GM23338 (cell line): ENCODE results near the gene IL22RA1. TPM values are rescaled to one million over a fixed set of nuclear protein-coding genes. Genes with fewer than 3 reads are reported as not detected.

Source experiments
- ATAC-seq: fragments of 200-7000 bp; cut with Tn5 transposase; 3 replicates; pipeline ENCODE4 v1.9.1; 2020
- DNase-seq: peaks from one replicate; pipeline ENCODE4 v3.0.0-alpha.2; 2015; ENCODE audit warnings: low spot score
- H2AFZ ChIP-seq: fragments of 200-600 bp; sonication (generic); 2 replicates; pipeline ENCODE4 v1.8.0; 2016; ENCODE audit warnings: antibody characterized with exemption, mild to moderate bottlenecking, moderate library complexity
- H3F3A ChIP-seq: fragments of 200-600 bp; sonication (generic); replicated peaks from 2 replicates; pipeline ENCODE4 v1.8.0; 2017; ENCODE audit warnings: antibody characterized with exemption, mixed run types, low read depth
- H3K27ac ChIP-seq: fragments of 200-600 bp; sonication (generic); 2 replicates; pipeline ENCODE4 v1.6.1; 2016; ENCODE audit warnings: low read depth
- H3K27me3 ChIP-seq: fragments of 200-600 bp; sonication (generic); 2 replicates; pipeline ENCODE4 v1.8.0; 2016; ENCODE audit warnings: mild to moderate bottlenecking, mixed run types, moderate library complexity; ENCODE audit not compliant: insufficient read depth
- H3K36me3 ChIP-seq: fragments of 200-600 bp; sonication (generic); 2 replicates; pipeline ENCODE4 v1.8.0; 2016; ENCODE audit warnings: mild to moderate bottlenecking; ENCODE audit not compliant: insufficient read depth
- H3K4me1 ChIP-seq: fragments of 200-600 bp; sonication (generic); 2 replicates; pipeline ENCODE4 v1.8.0; 2016; ENCODE audit warnings: mild to moderate bottlenecking, moderate library complexity; ENCODE audit not compliant: insufficient read depth
- H3K4me2 ChIP-seq: fragments of 200-600 bp; sonication (generic); 2 replicates; pipeline ENCODE4 v1.7.1; 2017; ENCODE audit warnings: mixed run types
- H3K4me3 ChIP-seq: fragments of 200-600 bp; sonication (generic); 2 replicates; pipeline ENCODE4 v1.6.1; 2016; ENCODE audit warnings: mixed run types
- H3K79me2 ChIP-seq: fragments of 200-600 bp; sonication (generic); replicated peaks from 2 replicates; pipeline ENCODE4 v1.8.0; 2017; ENCODE audit warnings: mild to moderate bottlenecking; ENCODE audit not compliant: insufficient read depth
- H3K9me2 ChIP-seq: fragments of 200-600 bp; sonication (generic); 2 replicates; pipeline ENCODE4 v1.8.0; 2017; ENCODE audit not compliant: insufficient read depth
- H4K20me1 ChIP-seq: fragments of 200-600 bp; sonication (generic); replicated peaks from 2 replicates; pipeline ENCODE4 v1.8.0; 2017; ENCODE audit warnings: mild to moderate bottlenecking; ENCODE audit not compliant: insufficient read depth
- H3K27ac Mint-ChIP-seq: 2 replicates; pipeline ENCODE4 v1.8.0; 2020; ENCODE audit warnings: inconsistent platforms, mild to moderate bottlenecking, moderate library complexity, mixed read lengths
- H3K27me3 Mint-ChIP-seq: 3 replicates; pipeline ENCODE4 v1.8.0; 2022; ENCODE audit warnings: low read depth, mild to moderate bottlenecking, moderate library complexity, mixed read lengths, inconsistent platforms; ENCODE audit not compliant: insufficient read depth, poor library complexity
- H3K36me3 Mint-ChIP-seq: 3 replicates; pipeline ENCODE4 v1.8.0; 2021; ENCODE audit warnings: low read depth, mild to moderate bottlenecking, inconsistent platforms, moderate library complexity, mixed read lengths
- H3K4me1 Mint-ChIP-seq: 3 replicates; pipeline ENCODE4 v1.8.0; 2020; ENCODE audit warnings: mild to moderate bottlenecking, inconsistent platforms, mixed read lengths
- H3K4me3 Mint-ChIP-seq: 3 replicates; pipeline ENCODE4 v1.8.0; 2021; ENCODE audit warnings: moderate library complexity, mild to moderate bottlenecking, inconsistent platforms, mixed read lengths
- H3K9me3 Mint-ChIP-seq: 3 replicates; pipeline ENCODE4 v1.8.0; 2020; ENCODE audit warnings: moderate library complexity, mild to moderate bottlenecking, inconsistent platforms, mixed read lengths
- CREB1 ChIP-seq: fragments of 250-450 bp; sonication (Bioruptor Pico); IDR thresholded peaks from 2 replicates; pipeline ENCODE4 v1.5.0; 2020; ENCODE audit warnings: low read depth, mild to moderate bottlenecking, moderate library complexity
- EZH2 ChIP-seq: fragments of 200-600 bp; sonication (generic); IDR thresholded peaks from one replicate; pipeline ENCODE4 v1.8.0; 2017; ENCODE audit warnings: antibody characterized with exemption, mild to moderate bottlenecking, low read depth; ENCODE audit not compliant: unreplicated experiment
- EZH2phosphoT487 ChIP-seq: fragments of 200-600 bp; sonication (generic); IDR thresholded peaks from one replicate; pipeline ENCODE4 v1.8.1; 2018; ENCODE audit warnings: antibody characterized with exemption; ENCODE audit not compliant: unreplicated experiment
- POLR2AphosphoS5 ChIP-seq: IDR thresholded peaks from 2 replicates; pipeline ENCODE4 v1.6.1; 2016; ENCODE audit warnings: antibody characterized with exemption, low read depth
- STAT1 ChIP-seq: IDR thresholded peaks from one replicate; pipeline ENCODE4 v1.6.1; 2016; ENCODE audit warnings: antibody characterized with exemption; ENCODE audit not compliant: unreplicated experiment
- polyA plus RNA-seq: library from polyadenylated mRNA; unstranded; fragments of >200 nt; fragmentation: Nextera tagmentation; extraction: Ambion mirVana; gene quantifications from 2 replicates; pipeline ENCODE4 v1.2.1, GENCODE V29; 2016
- total RNA-seq: library from RNA; depleted of rRNA; stranded (reverse); fragments of >200 nt; shearing (Covaris generic); gene quantifications from 2 replicates; pipeline ENCODE4 v1.2.3, GENCODE V29; 2014
- TF ChIP-seq, protein P1 (sequence below): IDR thresholded peaks from one replicate; pipeline ENCODE4 v1.6.1; 2018; ENCODE audit warnings: antibody characterized with exemption; ENCODE audit not compliant: unreplicated experiment
- TF ChIP-seq, protein P2 (sequence below): IDR thresholded peaks from 2 replicates; pipeline ENCODE4 v1.6.1; 2016; ENCODE audit warnings: antibody characterized with exemption
- TF ChIP-seq, protein P3 (sequence below), 2 experiments: fragments of 200-600 bp in 1 of 2; sonication (generic) in 1 of 2; conservative IDR thresholded peaks; 2 replicates each; pipeline versions ENCODE4 v1.5.1 to v1.6.1; 2016 to 2017; ENCODE audit warnings: antibody characterized with exemption in 2 of 2, low read depth in 2 of 2, mild to moderate bottlenecking in 2 of 2, moderate library complexity in 1 of 2
- TF ChIP-seq, protein P4 (sequence below): fragments of 250-450 bp; sonication (Bioruptor Pico); IDR thresholded peaks from 2 replicates; pipeline ENCODE4 v1.5.0; 2020; ENCODE audit warnings: mild to moderate bottlenecking, moderate library complexity

The IL22RA1 gene
- total and polyA plus RNA-seq, 2 experiments from 2014 or later, result 0.11 to 0.28 TPM

DNA sequence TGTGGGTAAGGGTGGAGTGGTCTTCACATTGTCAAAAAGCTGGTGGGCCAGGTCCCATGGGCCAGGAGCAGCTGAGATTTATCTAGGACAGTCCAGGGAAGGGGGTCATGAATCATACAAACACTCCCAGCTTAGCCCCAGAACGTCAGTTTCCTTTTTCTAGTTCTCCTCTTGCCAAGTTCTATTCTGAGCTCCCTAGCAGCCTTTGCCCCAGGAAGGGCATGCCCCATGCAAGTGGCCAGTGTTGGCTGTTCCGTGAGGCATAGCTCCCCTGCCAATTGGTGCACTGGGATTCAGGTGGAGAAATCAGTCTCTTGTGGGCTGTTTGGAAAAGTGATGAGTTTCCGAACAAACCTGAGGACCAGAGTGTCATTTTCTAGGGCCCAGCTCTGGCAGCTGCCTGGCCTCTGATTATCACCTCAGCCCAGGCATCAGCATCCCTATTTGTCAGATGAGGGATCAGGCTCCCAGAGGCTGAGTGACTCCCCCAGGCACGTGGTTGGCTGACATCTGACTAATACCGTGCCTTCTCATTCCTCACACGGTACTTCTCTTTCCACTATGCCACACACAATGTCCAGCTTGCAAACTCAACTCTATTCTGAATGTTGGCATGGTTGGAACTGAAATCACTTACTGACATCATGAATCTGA lies 16.8 kb downstream of the IL22RA1 start (continued):
- TF ChIP-seq, protein P1, sequence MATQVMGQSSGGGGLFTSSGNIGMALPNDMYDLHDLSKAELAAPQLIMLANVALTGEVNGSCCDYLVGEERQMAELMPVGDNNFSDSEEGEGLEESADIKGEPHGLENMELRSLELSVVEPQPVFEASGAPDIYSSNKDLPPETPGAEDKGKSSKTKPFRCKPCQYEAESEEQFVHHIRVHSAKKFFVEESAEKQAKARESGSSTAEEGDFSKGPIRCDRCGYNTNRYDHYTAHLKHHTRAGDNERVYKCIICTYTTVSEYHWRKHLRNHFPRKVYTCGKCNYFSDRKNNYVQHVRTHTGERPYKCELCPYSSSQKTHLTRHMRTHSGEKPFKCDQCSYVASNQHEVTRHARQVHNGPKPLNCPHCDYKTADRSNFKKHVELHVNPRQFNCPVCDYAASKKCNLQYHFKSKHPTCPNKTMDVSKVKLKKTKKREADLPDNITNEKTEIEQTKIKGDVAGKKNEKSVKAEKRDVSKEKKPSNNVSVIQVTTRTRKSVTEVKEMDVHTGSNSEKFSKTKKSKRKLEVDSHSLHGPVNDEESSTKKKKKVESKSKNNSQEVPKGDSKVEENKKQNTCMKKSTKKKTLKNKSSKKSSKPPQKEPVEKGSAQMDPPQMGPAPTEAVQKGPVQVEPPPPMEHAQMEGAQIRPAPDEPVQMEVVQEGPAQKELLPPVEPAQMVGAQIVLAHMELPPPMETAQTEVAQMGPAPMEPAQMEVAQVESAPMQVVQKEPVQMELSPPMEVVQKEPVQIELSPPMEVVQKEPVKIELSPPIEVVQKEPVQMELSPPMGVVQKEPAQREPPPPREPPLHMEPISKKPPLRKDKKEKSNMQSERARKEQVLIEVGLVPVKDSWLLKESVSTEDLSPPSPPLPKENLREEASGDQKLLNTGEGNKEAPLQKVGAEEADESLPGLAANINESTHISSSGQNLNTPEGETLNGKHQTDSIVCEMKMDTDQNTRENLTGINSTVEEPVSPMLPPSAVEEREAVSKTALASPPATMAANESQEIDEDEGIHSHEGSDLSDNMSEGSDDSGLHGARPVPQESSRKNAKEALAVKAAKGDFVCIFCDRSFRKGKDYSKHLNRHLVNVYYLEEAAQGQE, result no peak
- TF ChIP-seq CREB1 (no peak), POLR2AphosphoS5 (no peak)
- TF ChIP-seq, protein P2, sequence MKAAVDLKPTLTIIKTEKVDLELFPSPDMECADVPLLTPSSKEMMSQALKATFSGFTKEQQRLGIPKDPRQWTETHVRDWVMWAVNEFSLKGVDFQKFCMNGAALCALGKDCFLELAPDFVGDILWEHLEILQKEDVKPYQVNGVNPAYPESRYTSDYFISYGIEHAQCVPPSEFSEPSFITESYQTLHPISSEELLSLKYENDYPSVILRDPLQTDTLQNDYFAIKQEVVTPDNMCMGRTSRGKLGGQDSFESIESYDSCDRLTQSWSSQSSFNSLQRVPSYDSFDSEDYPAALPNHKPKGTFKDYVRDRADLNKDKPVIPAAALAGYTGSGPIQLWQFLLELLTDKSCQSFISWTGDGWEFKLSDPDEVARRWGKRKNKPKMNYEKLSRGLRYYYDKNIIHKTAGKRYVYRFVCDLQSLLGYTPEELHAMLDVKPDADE, result no peak
- TF ChIP-seq, protein P3, sequence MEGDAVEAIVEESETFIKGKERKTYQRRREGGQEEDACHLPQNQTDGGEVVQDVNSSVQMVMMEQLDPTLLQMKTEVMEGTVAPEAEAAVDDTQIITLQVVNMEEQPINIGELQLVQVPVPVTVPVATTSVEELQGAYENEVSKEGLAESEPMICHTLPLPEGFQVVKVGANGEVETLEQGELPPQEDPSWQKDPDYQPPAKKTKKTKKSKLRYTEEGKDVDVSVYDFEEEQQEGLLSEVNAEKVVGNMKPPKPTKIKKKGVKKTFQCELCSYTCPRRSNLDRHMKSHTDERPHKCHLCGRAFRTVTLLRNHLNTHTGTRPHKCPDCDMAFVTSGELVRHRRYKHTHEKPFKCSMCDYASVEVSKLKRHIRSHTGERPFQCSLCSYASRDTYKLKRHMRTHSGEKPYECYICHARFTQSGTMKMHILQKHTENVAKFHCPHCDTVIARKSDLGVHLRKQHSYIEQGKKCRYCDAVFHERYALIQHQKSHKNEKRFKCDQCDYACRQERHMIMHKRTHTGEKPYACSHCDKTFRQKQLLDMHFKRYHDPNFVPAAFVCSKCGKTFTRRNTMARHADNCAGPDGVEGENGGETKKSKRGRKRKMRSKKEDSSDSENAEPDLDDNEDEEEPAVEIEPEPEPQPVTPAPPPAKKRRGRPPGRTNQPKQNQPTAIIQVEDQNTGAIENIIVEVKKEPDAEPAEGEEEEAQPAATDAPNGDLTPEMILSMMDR (conservative IDR thresholded peaks at IDR 0.05; ENCODE audit: low read depth in 2 of 2), result no peak

DNA sequence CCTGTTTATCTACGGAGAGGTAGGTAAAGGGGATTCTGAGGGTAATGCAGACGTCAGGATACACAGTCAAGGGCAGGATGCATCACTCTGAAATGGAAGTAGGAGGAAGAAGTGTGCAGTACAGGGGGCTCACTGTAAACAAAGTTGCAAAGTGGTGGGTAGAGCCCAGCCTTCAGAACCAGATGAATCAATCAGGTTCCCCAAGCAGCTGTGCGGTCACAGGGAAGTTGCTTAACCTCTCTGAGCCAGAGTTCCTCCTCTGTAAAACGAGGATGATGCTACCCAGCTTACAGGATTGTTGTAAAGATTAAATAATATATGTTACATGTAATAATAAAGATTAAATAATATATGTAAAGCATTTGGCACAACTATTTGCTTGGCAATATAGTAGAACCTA lies 17.5 kb downstream of the IL22RA1 start:
- H3K36me3 Mint-ChIP-seq, result peaks cover 4% of the 10 kb centered on the region; the same call in 1 of the 3 replicates

More for the DNA sequence above, 17.5 kb downstream of the IL22RA1 start:
- TF ChIP-seq, protein P4, sequence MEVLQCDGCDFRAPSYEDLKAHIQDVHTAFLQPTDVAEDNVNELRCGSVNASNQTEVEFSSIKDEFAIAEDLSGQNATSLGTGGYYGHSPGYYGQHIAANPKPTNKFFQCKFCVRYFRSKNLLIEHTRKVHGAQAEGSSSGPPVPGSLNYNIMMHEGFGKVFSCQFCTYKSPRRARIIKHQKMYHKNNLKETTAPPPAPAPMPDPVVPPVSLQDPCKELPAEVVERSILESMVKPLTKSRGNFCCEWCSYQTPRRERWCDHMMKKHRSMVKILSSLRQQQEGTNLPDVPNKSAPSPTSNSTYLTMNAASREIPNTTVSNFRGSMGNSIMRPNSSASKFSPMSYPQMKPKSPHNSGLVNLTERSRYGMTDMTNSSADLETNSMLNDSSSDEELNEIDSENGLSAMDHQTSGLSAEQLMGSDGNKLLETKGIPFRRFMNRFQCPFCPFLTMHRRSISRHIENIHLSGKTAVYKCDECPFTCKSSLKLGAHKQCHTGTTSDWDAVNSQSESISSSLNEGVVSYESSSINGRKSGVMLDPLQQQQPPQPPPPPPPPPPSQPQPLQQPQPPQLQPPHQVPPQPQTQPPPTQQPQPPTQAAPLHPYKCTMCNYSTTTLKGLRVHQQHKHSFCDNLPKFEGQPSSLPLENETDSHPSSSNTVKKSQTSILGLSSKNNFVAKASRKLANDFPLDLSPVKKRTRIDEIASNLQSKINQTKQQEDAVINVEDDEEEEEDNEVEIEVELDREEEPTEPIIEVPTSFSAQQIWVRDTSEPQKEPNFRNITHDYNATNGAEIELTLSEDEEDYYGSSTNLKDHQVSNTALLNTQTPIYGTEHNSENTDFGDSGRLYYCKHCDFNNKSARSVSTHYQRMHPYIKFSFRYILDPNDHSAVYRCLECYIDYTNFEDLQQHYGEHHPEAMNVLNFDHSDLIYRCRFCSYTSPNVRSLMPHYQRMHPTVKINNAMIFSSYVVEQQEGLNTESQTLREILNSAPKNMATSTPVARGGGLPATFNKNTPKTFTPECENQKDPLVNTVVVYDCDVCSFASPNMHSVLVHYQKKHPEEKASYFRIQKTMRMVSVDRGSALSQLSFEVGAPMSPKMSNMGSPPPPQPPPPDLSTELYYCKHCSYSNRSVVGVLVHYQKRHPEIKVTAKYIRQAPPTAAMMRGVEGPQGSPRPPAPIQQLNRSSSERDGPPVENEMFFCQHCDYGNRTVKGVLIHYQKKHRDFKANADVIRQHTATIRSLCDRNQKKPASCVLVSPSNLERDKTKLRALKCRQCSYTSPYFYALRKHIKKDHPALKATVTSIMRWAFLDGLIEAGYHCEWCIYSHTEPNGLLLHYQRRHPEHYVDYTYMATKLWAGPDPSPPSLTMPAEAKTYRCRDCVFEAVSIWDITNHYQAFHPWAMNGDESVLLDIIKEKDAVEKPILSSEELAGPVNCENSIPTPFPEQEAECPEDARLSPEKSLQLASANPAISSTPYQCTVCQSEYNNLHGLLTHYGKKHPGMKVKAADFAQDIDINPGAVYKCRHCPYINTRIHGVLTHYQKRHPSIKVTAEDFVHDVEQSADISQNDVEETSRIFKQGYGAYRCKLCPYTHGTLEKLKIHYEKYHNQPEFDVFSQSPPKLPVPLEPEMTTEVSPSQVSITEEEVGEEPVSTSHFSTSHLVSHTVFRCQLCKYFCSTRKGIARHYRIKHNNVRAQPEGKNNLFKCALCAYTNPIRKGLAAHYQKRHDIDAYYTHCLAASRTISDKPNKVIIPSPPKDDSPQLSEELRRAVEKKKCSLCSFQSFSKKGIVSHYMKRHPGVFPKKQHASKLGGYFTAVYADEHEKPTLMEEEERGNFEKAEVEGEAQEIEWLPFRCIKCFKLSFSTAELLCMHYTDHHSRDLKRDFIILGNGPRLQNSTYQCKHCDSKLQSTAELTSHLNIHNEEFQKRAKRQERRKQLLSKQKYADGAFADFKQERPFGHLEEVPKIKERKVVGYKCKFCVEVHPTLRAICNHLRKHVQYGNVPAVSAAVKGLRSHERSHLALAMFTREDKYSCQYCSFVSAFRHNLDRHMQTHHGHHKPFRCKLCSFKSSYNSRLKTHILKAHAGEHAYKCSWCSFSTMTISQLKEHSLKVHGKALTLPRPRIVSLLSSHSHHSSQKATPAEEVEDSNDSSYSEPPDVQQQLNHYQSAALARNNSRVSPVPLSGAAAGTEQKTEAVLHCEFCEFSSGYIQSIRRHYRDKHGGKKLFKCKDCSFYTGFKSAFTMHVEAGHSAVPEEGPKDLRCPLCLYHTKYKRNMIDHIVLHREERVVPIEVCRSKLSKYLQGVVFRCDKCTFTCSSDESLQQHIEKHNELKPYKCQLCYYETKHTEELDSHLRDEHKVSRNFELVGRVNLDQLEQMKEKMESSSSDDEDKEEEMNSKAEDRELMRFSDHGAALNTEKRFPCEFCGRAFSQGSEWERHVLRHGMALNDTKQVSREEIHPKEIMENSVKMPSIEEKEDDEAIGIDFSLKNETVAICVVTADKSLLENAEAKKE (CRISPR knock-in tag), result no peak
- TF ChIP-seq EZH2 (no peak), POLR2AphosphoS5 (no peak), STAT1 (no peak), EZH2phosphoT487 (no peak)
- TF ChIP-seq, protein P2, result no peak
- Mint-ChIP-seq H3K9me3 (peaks cover 8% of the 10 kb centered on the region; the same call in 2 of the 3 replicates), H3K4me1 (peaks cover 10% of the 10 kb centered on the region), H3K27me3 (peaks cover 5% of the 10 kb centered on the region), H3K27ac (no peak overlapping the region), H3K4me3 (no peak overlapping the region)
- no peaks in the 10 kb centered on the region for H3K36me3 ChIP-seq
- H3K4me1 ChIP-seq, result no peaks in the 10 kb centered on the region
- H3K27me3 ChIP-seq, result no peaks in the 10 kb centered on the region
- H3K27ac ChIP-seq, result no peak overlapping the region
- H4K20me1 ChIP-seq, result no peaks in the 10 kb centered on the region
- no peaks in the 10 kb centered on the region for H3F3A ChIP-seq
- DNase-seq, result no peak
- H3K4me3 ChIP-seq, result no peak overlapping the region
- no peak overlapping the region for H2AFZ ChIP-seq
- ATAC-seq, result no peak
- H3K9me2 ChIP-seq, result no peaks in the 10 kb centered on the region
- no peak overlapping the region for H3K4me2 ChIP-seq
- no peaks in the 10 kb centered on the region for H3K79me2 ChIP-seq
